GM12878 (cell line): ENCODE data around the gene PARP6. TPM values are rescaled to one million over a fixed set of nuclear protein-coding genes. Genes with fewer than 3 reads are reported as not detected.

ENCODE experiments used
- CHD4 ChIP-seq: fragments of 200-600 bp; sonication (generic); IDR thresholded peaks from 2 replicates; pipeline ENCODE4 v1.6.1; 2016; ENCODE audit warnings: mild to moderate bottlenecking
- CREM ChIP-seq: IDR thresholded peaks from 2 replicates; pipeline ENCODE4 v1.6.1; 2014; ENCODE audit warnings: antibody characterized with exemption, low read depth
- DPF2 ChIP-seq: fragments of 450-650 bp; IDR thresholded peaks from 2 replicates; pipeline ENCODE4 v1.6.1; 2017; ENCODE audit warnings: mild to moderate bottlenecking
- MYC ChIP-seq: IDR thresholded peaks from 2 replicates; pipeline ENCODE4 v1.6.1; 2011; ENCODE audit warnings: mild to moderate bottlenecking, low read length, moderate library complexity, inconsistent platforms; ENCODE audit not compliant: insufficient read depth, insufficient replicate concordance, insufficient read length, severe bottlenecking
- NFYB ChIP-seq: IDR thresholded peaks from 2 replicates; pipeline ENCODE4 v1.6.1; 2011; ENCODE audit warnings: low read depth, mild to moderate bottlenecking, low read length, improper control_type of control experiment, moderate library complexity; ENCODE audit not compliant: insufficient read depth
- NRF1 ChIP-seq: conservative IDR thresholded peaks from 2 replicates; pipeline ENCODE4 v1.6.1; 2011; ENCODE audit warnings: mild to moderate bottlenecking, low read depth, low read length, improper control_type of control experiment
- POU2F2 ChIP-seq: IDR thresholded peaks from 3 replicates; pipeline ENCODE4 v1.6.1; 2011; ENCODE audit warnings: low read depth, mild to moderate bottlenecking, low read length, borderline replicate concordance
- STAT1 ChIP-seq: fragments of 450-650 bp; conservative IDR thresholded peaks from 2 replicates; pipeline ENCODE4 v1.6.1; 2014; ENCODE audit warnings: antibody characterized with exemption, mild to moderate bottlenecking
- ZSCAN29 ChIP-seq: fragments of 450-650 bp; IDR thresholded peaks from 2 replicates; pipeline ENCODE4 v1.6.1; 2017; ENCODE audit warnings: mild to moderate bottlenecking, moderate library complexity
- polyA plus RNA-seq, 11 experiments: library from polyadenylated mRNA; depleted of rRNA in 4 of 11; unstranded in 6 of 11; stranded (reverse) in 5 of 11; fragments of >200 nt; fragmentation: Nextera tagmentation in 4 of 11; fragmentation: Illumina TruSeq in 1 of 11; extraction: Ambion mirVana in 4 of 11; extraction: Trizol in 1 of 11; gene quantifications; 1 replicate in 1 of 11; 2 replicates in 10 of 11; pipeline versions ENCODE4 v1.2.1 to v1.2.3, GENCODE V29; 2011 to 2016; ENCODE audit warnings: inconsistent platforms in 2 of 11, missing spikeins in 2 of 11, low read depth in 1 of 11
- total RNA-seq, 4 experiments: library from RNA; depleted of rRNA in 3 of 4; stranded (reverse); fragments of >200 nt in 3 of 4; fragmentation: Illumina TruSeq in 1 of 4; extraction: Trizol in 1 of 4; gene quantifications; 2 replicates each; pipeline versions ENCODE4 v1.2.1 to v1.2.3, GENCODE V29; 2013 to 2021
- TF ChIP-seq, protein P1 (sequence below): fragments of 450-650 bp; IDR thresholded peaks from 2 replicates; pipeline ENCODE4 v1.6.1; 2017; ENCODE audit warnings: mild to moderate bottlenecking, moderate library complexity
- TF ChIP-seq, protein P2 (sequence below): IDR thresholded peaks from 2 replicates; pipeline ENCODE4 v1.6.1; 2011; ENCODE audit warnings: borderline replicate concordance, low read depth, mild to moderate bottlenecking, moderate library complexity, mixed read lengths, low read length; ENCODE audit not compliant: insufficient read depth; ENCODE audit errors: extremely low read length
- TF ChIP-seq, protein P3 (sequence below): IDR thresholded peaks from 2 replicates; pipeline ENCODE4 v1.6.1; 2011; ENCODE audit warnings: borderline replicate concordance, low read depth, mild to moderate bottlenecking, moderate library complexity, low read length; ENCODE audit not compliant: insufficient read depth, poor library complexity, severe bottlenecking
- TF ChIP-seq, protein P4 (sequence below): fragments of 150-350 bp; IDR thresholded peaks from 2 replicates; pipeline ENCODE4 v1.6.1; 2014; ENCODE audit warnings: mild to moderate bottlenecking, low read depth, low read length
- TF ChIP-seq, protein P5 (sequence below): fragments of 450-650 bp; IDR thresholded peaks from 2 replicates; pipeline ENCODE4 v1.6.1; 2017; ENCODE audit warnings: mild to moderate bottlenecking, moderate library complexity

PARP6 gene
- total and polyA plus RNA-seq, 10 of the 15 experiments (the other 5 are each of a cell fraction or from before 2014, with no cell fraction given): 14.3 to 73.5 (median 26.9) TPM

DNA sequence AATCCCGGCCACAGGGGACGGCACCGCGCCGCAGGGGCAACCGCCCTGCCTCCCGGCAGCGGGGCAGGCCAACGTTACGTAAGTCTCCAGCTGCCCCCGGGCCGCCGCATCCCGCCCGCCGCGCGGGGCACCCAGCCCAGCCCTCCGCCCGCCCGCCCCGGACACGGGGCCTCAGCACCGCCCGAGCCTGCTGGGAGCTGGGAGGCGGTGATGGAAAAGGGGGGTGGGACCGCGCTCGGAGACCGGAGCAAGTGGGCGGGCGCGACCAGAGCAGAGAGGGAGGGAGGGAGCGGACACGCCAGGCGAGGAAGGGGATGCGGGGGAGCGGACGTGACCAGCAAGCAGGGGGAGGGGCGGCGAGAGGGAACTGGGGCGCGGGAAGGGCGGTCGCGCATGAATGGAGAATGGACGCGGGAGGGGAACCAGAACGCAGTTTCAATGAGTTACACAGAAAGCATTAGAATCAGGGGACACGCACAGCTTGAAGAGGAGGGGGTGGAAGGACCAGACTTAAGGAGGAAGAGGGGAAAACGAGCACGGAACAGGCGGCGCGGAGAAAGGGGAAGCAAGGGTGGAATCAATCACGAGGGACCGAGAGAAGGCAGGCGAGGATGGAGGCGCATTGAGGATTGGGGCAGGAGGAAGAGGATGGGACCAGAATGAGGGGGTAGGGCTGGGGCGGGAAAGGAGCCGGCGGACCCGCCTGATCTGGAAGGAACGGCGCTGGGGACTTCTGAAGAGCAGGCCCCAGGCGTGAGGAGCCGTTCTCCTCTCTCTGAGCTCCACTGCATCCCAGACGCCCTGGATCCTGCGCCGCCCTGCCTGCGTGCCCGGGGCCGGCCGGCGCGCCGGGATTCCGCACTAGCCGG lies 41.9 kb downstream of the PARP6 start (continued):
- TF ChIP-seq MYC: peak; percentile 74
- TF ChIP-seq POU2F2: no peak; the same call in 2 of the 3 replicates
- TF ChIP-seq, protein P1, sequence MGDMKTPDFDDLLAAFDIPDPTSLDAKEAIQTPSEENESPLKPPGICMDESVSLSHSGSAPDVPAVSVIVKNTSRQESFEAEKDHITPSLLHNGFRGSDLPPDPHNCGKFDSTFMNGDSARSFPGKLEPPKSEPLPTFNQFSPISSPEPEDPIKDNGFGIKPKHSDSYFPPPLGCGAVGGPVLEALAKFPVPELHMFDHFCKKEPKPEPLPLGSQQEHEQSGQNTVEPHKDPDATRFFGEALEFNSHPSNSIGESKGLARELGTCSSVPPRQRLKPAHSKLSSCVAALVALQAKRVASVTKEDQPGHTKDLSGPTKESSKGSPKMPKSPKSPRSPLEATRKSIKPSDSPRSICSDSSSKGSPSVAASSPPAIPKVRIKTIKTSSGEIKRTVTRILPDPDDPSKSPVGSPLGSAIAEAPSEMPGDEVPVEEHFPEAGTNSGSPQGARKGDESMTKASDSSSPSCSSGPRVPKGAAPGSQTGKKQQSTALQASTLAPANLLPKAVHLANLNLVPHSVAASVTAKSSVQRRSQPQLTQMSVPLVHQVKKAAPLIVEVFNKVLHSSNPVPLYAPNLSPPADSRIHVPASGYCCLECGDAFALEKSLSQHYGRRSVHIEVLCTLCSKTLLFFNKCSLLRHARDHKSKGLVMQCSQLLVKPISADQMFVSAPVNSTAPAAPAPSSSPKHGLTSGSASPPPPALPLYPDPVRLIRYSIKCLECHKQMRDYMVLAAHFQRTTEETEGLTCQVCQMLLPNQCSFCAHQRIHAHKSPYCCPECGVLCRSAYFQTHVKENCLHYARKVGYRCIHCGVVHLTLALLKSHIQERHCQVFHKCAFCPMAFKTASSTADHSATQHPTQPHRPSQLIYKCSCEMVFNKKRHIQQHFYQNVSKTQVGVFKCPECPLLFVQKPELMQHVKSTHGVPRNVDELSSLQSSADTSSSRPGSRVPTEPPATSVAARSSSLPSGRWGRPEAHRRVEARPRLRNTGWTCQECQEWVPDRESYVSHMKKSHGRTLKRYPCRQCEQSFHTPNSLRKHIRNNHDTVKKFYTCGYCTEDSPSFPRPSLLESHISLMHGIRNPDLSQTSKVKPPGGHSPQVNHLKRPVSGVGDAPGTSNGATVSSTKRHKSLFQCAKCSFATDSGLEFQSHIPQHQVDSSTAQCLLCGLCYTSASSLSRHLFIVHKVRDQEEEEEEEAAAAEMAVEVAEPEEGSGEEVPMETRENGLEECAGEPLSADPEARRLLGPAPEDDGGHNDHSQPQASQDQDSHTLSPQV: no peak
- peak; percentile 62 for TF ChIP-seq DPF2
- TF ChIP-seq, protein P2, sequence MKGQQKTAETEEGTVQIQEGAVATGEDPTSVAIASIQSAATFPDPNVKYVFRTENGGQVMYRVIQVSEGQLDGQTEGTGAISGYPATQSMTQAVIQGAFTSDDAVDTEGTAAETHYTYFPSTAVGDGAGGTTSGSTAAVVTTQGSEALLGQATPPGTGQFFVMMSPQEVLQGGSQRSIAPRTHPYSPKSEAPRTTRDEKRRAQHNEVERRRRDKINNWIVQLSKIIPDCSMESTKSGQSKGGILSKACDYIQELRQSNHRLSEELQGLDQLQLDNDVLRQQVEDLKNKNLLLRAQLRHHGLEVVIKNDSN: no peak
- no peak for TF ChIP-seq STAT1
- TF ChIP-seq, protein P3, sequence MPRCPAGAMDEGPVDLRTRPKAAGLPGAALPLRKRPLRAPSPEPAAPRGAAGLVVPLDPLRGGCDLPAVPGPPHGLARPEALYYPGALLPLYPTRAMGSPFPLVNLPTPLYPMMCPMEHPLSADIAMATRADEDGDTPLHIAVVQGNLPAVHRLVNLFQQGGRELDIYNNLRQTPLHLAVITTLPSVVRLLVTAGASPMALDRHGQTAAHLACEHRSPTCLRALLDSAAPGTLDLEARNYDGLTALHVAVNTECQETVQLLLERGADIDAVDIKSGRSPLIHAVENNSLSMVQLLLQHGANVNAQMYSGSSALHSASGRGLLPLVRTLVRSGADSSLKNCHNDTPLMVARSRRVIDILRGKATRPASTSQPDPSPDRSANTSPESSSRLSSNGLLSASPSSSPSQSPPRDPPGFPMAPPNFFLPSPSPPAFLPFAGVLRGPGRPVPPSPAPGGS: peak; percentile 24
- TF ChIP-seq CREM: peak; percentile 33; the same call in 1 of the 2 replicates
- no peak for TF ChIP-seq NFYB
- no peak for TF ChIP-seq NRF1
- TF ChIP-seq, protein P4, sequence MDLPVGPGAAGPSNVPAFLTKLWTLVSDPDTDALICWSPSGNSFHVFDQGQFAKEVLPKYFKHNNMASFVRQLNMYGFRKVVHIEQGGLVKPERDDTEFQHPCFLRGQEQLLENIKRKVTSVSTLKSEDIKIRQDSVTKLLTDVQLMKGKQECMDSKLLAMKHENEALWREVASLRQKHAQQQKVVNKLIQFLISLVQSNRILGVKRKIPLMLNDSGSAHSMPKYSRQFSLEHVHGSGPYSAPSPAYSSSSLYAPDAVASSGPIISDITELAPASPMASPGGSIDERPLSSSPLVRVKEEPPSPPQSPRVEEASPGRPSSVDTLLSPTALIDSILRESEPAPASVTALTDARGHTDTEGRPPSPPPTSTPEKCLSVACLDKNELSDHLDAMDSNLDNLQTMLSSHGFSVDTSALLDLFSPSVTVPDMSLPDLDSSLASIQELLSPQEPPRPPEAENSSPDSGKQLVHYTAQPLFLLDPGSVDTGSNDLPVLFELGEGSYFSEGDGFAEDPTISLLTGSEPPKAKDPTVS: no peak
- no peak for TF ChIP-seq CHD4
- no peak for TF ChIP-seq ZSCAN29
- TF ChIP-seq, protein P5, sequence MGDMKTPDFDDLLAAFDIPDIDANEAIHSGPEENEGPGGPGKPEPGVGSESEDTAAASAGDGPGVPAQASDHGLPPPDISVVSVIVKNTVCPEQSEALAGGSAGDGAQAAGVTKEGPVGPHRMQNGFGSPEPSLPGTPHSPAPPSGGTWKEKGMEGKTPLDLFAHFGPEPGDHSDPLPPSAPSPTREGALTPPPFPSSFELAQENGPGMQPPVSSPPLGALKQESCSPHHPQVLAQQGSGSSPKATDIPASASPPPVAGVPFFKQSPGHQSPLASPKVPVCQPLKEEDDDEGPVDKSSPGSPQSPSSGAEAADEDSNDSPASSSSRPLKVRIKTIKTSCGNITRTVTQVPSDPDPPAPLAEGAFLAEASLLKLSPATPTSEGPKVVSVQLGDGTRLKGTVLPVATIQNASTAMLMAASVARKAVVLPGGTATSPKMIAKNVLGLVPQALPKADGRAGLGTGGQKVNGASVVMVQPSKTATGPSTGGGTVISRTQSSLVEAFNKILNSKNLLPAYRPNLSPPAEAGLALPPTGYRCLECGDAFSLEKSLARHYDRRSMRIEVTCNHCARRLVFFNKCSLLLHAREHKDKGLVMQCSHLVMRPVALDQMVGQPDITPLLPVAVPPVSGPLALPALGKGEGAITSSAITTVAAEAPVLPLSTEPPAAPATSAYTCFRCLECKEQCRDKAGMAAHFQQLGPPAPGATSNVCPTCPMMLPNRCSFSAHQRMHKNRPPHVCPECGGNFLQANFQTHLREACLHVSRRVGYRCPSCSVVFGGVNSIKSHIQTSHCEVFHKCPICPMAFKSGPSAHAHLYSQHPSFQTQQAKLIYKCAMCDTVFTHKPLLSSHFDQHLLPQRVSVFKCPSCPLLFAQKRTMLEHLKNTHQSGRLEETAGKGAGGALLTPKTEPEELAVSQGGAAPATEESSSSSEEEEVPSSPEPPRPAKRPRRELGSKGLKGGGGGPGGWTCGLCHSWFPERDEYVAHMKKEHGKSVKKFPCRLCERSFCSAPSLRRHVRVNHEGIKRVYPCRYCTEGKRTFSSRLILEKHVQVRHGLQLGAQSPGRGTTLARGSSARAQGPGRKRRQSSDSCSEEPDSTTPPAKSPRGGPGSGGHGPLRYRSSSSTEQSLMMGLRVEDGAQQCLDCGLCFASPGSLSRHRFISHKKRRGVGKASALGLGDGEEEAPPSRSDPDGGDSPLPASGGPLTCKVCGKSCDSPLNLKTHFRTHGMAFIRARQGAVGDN: no peak; the same call in 1 of the 2 replicates
